Endothelial cell of umbilical vein (primary cell): ENCODE measurements around the gene NT5DC1. TPM values are rescaled to one million over a fixed set of nuclear protein-coding genes. Genes with fewer than 3 reads are reported as not detected.

Source experiments
- BruUV-seq: library from RNA; stranded (reverse); fragments of 400-500 nt; replicated peaks from 2 replicates; lab custom pipeline; 2021; lab: Mats Ljungman, UMichigan
- CTCF ChIA-PET: fragments of 300-600, 350-600 bp; sonication (Branson Sonifier 250); formaldehyde crosslinking; loops from one replicate; lab custom pipeline; 2021; ENCODE audit warnings: antibody characterized with exemption, inconsistent platforms; lab: Charles Lee
- POLR2A ChIA-PET: fragments of 300-600, 350-600 bp; sonication (Branson Sonifier 250); formaldehyde crosslinking; loops from one replicate; lab custom pipeline; 2021; ENCODE audit warnings: antibody characterized with exemption, inconsistent platforms; lab: Charles Lee
- DNase-seq: peaks from one replicate; pipeline ENCODE4 v3.0.0-alpha.2; 2011; ENCODE audit warnings: low read depth, low spot score
- FAIRE-seq: peaks from 2 replicates; lab custom pipeline; 2011; peaks lifted over from hg19 to GRCh38; lab: Jason Lieb, UNC
- H2AFZ ChIP-seq: 2 replicates; pipeline ENCODE4 v1.6.0; 2012; ENCODE audit warnings: low read depth, low read length, control low read depth, inconsistent platforms
- H3K27ac ChIP-seq: 2 replicates; pipeline ENCODE4 v1.5.1; 2011; ENCODE audit warnings: low read depth, mild to moderate bottlenecking, control low read depth, low read length, moderate library complexity; ENCODE audit not compliant: insufficient read depth
- H3K27me3 ChIP-seq, 2 experiments: 2 replicates each; pipeline versions ENCODE4 v1.6.0 to v1.6.1; 2011; ENCODE audit warnings: low read length in 2 of 2, mixed read lengths in 1 of 2; ENCODE audit not compliant: control insufficient read depth in 2 of 2, insufficient read depth in 2 of 2
- H3K36me3 ChIP-seq, 2 experiments: 2 replicates in 1 of 2; 3 replicates in 1 of 2; pipeline ENCODE4 v1.5.1; 2011; ENCODE audit warnings: low read length in 2 of 2, mild to moderate bottlenecking in 1 of 2, moderate library complexity in 1 of 2; ENCODE audit not compliant: control insufficient read depth in 2 of 2, insufficient read depth in 2 of 2; ENCODE audit errors: extremely low read depth in 1 of 2
- H3K4me1 ChIP-seq: 3 replicates; pipeline ENCODE4 v1.5.1; 2011; ENCODE audit warnings: mild to moderate bottlenecking, low read length; ENCODE audit not compliant: control insufficient read depth, insufficient read depth; ENCODE audit errors: extremely low read depth
- H3K4me2 ChIP-seq: 2 replicates; pipeline ENCODE4 v1.6.1; 2011; ENCODE audit warnings: low read length, control low read depth, mixed read lengths; ENCODE audit not compliant: insufficient read depth
- H3K4me3 ChIP-seq, 3 experiments: fragments of 200-600 bp in 1 of 3; sonication (generic), shearing (Covaris generic) in 1 of 3; replicated peaks in 1 of 3; 2 replicates each; pipeline ENCODE4 v1.5.1; 2011 to 2016; ENCODE audit warnings: control low read depth in 3 of 3, low read length in 3 of 3, mild to moderate bottlenecking in 2 of 3, inconsistent platforms in 1 of 3, low read depth in 1 of 3, moderate library complexity in 1 of 3; ENCODE audit not compliant: insufficient read depth in 1 of 3
- H3K79me2 ChIP-seq: 2 replicates; pipeline ENCODE4 v1.6.0; 2012; ENCODE audit warnings: low read length, inconsistent platforms; ENCODE audit not compliant: control insufficient read depth, insufficient read depth
- H3K9ac ChIP-seq: replicated peaks from 2 replicates; pipeline ENCODE3; 2011; ENCODE audit warnings: low read length, control low read depth; ENCODE audit not compliant: insufficient read depth; ENCODE audit errors: extremely low read depth
- H3K9me1 ChIP-seq: replicated peaks from 3 replicates; pipeline ENCODE4 v1.6.0; 2011; ENCODE audit warnings: mild to moderate bottlenecking, low read length; ENCODE audit not compliant: control insufficient read depth, insufficient read depth; ENCODE audit errors: extremely low read depth
- H3K9me3 ChIP-seq: replicated peaks from 2 replicates; pipeline ENCODE4 v1.5.1; 2012; ENCODE audit warnings: low read length, inconsistent platforms; ENCODE audit not compliant: control insufficient read depth, insufficient read depth
- H4K20me1 ChIP-seq: replicated peaks from 2 replicates; pipeline ENCODE3; 2011; ENCODE audit warnings: mild to moderate bottlenecking, low read length; ENCODE audit not compliant: control insufficient read depth, insufficient read depth; ENCODE audit errors: extremely low read depth
- EZH2 ChIP-seq: IDR thresholded peaks from 2 replicates; pipeline ENCODE4 v1.6.1; 2012; ENCODE audit warnings: borderline replicate concordance, low read depth, mild to moderate bottlenecking, moderate library complexity, low read length, inconsistent platforms; ENCODE audit not compliant: severe bottlenecking
- GATA2 ChIP-seq: IDR thresholded peaks from 2 replicates; pipeline ENCODE4 v1.7.0; 2011; ENCODE audit warnings: low read depth, mild to moderate bottlenecking, moderate library complexity, mixed read lengths, low read length; ENCODE audit not compliant: insufficient read length, insufficient read depth
- MAX ChIP-seq: IDR thresholded peaks from 2 replicates; pipeline ENCODE4 v1.6.1; 2011; ENCODE audit not compliant: insufficient read depth, insufficient read length
- MYC ChIP-seq: IDR thresholded peaks from one replicate; pipeline ENCODE4 v1.6.1; 2011; ENCODE audit warnings: mild to moderate bottlenecking, low read depth, low read length
- POLR2A ChIP-seq: IDR thresholded peaks from 2 replicates; pipeline ENCODE4 v1.6.1; 2012; ENCODE audit warnings: low read depth, mild to moderate bottlenecking, control low read depth, low read length
- dilution Hi-C: fragments of 300-500 bp; cut with MboI; formaldehyde crosslinking; loops from one replicate; pipeline ENCODE4 v1.15.0; 2019; ENCODE audit warnings: low sequenced_read_pairs; ENCODE audit not compliant: extremely low pct_ligation_motif_present
- intact Hi-C: fragments of 100-400 bp; cut with micrococcal nuclease; formaldehyde crosslinking; loops from one replicate; pipeline ENCODE4 v1.10.0; 2022
- polyA plus RNA-seq, 4 experiments: library from polyadenylated mRNA; depleted of rRNA in 3 of 4; stranded (reverse) in 3 of 4; unstranded in 1 of 4; fragments of >200 nt; gene quantifications; 2 replicates each; pipeline versions ENCODE4 v1.2.1 to v1.2.3, GENCODE V29; 2011 to 2012; ENCODE audit warnings: missing spikeins in 1 of 4
- total RNA-seq: library from RNA; stranded (reverse); gene quantifications from 2 replicates; pipeline ENCODE4 v1.2.3, GENCODE V29; 2021

NT5DC1 gene
- total and polyA plus RNA-seq, 2 donors (not counting 3 experiments of a cell fraction or from before 2014, with no cell fraction given) = 11.3 to 24.3 TPM

DNA sequence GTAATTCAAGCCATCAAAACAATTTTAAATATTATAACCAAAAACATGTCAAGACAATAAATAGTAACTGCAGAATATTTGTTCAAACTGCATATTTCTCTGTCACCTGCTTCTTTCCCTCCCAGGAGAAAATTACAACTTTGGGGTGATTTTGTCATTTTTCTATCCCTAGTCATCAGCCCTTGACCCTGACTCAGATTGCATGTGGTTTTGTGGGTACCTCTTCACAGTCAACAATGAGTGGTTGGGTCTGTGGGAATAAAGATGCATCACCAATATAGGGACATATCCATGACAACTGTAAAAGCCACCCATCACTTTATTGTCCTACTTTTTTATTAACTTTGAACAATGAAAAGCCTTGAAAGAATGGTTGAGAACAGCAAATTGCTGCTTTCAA is 18.0 kb downstream of the NT5DC1 start:
- intact Hi-C loops (no loop called here), dilution Hi-C loops (no loop called here)
- no peaks in the 10 kb centered on the region for H4K20me1 ChIP-seq
- DNase-seq = no peak
- H3K4me1 ChIP-seq = no peaks in the 10 kb centered on the region
- H3K9me3 ChIP-seq = no peaks in the 10 kb centered on the region
- BruUV-seq = no TSS peak
- ChIA-PET CTCF (interaction anchor here (0.7 to 2.1 kb wide), 3 partner anchors 17 to 415 kb away, joined by 3 to 7 read pairs (median 4); no protein-coding TSS in a partner anchor), POLR2A (no interaction called here)
- H3K4me3 ChIP-seq = no peak overlapping the region
- H3K79me2 ChIP-seq = no peaks in the 10 kb centered on the region
- no peak for FAIRE-seq
- peaks cover 0 to 1% of the 10 kb centered on the region in 2 experiments for H3K36me3 ChIP-seq
- H3K27me3 ChIP-seq = no peaks in the 10 kb centered on the region
- H3K9ac ChIP-seq = no peak overlapping the region
- no peak overlapping the region for H3K4me2 ChIP-seq
- H3K27ac ChIP-seq = no peak overlapping the region
- no peak for TF ChIP-seq EZH2
- TF ChIP-seq POLR2A = no peak
- TF ChIP-seq GATA2 = no peak
- no peak for TF ChIP-seq MYC
- H3K9me1 ChIP-seq = no peaks in the 10 kb centered on the region
- H2AFZ ChIP-seq = no peak overlapping the region

DNA sequence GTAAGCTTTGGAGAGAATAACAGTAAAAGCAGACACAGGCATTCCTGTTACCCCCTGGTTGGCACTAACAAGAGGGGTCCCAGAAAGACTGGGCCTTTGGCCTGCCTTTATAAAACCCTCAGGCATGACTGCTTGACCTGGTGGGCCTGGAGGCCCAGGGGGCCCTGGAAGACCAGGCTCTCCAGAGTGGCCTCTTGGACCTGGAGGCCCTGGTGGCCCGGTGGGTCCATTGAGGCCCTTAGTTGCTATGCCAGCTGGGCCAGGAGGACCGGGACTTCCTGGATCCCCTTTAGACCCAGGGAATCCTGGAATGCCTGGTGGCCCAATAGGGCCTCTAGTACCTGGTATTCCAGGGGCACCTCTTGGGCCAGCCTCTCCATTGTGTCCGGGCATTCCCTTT is 19.8 kb downstream of the NT5DC1 start:
- POLR2A ChIA-PET = no interaction called here
- CTCF ChIA-PET = interaction anchor here (5.5 kb wide), 1 partner anchor 8 kb away, joined by 32 read pairs; no protein-coding TSS in a partner anchor

More for the DNA sequence above, 19.8 kb downstream of the NT5DC1 start:
- Histone ChIP-seq H2AFZ (no peak overlapping the region), H3K4me3 (no peak overlapping the region), H3K4me2 (no peak overlapping the region), H3K79me2 (no peaks in the 10 kb centered on the region), H3K9me3 (no peaks in the 10 kb centered on the region), H3K4me1 (no peaks in the 10 kb centered on the region), H3K9ac (no peak overlapping the region), H3K27me3 (no peaks in the 10 kb centered on the region), H4K20me1 (no peaks in the 10 kb centered on the region), H3K9me1 (no peaks in the 10 kb centered on the region), H3K36me3 (peaks cover 0 to 1% of the 10 kb centered on the region in 2 experiments), H3K27ac (no peak overlapping the region)
- DNase-seq (no peak), FAIRE-seq (no peak)
- BruUV-seq = no TSS peak
- no peak for TF ChIP-seq POLR2A
- TF ChIP-seq MAX = no peak
- dilution Hi-C loops (no loop called here), intact Hi-C loops (no loop called here)
